K562 (cell line): ENCODE results near the gene SAT2. TPM values are rescaled to one million over a fixed set of nuclear protein-coding genes. Genes with fewer than 3 reads are reported as not detected.

Experiments used
- CBFA2T2 ChIP-seq: fragments of 450-650 bp; conservative IDR thresholded peaks from 2 replicates; pipeline ENCODE4 v1.6.1; 2017; ENCODE audit warnings: mild to moderate bottlenecking
- CBX1 ChIP-seq: sonication (generic); IDR thresholded peaks from 2 replicates; pipeline ENCODE4 v1.6.1; 2016; ENCODE audit warnings: antibody characterized with exemption, low read depth, mild to moderate bottlenecking
- CC2D1A ChIP-seq: fragments of 450-650 bp; IDR thresholded peaks from 2 replicates; pipeline ENCODE4 v1.6.1; 2017; ENCODE audit warnings: mild to moderate bottlenecking
- HEY1 ChIP-seq: fragments of 250-450 bp; sonication (Bioruptor Pico); IDR thresholded peaks from 2 replicates; pipeline ENCODE4 v1.5.0; 2020; ENCODE audit warnings: mild to moderate bottlenecking, moderate library complexity, borderline replicate concordance
- HLTF ChIP-seq: fragments of 450-650 bp; IDR thresholded peaks from 2 replicates; pipeline ENCODE4 v1.6.1; 2016
- PTTG1 ChIP-seq: fragments of 450-650 bp; IDR thresholded peaks from 2 replicates; pipeline ENCODE4 v1.6.1; 2016; ENCODE audit warnings: low read depth, mild to moderate bottlenecking, missing genetic modification characterization, missing compliant biosample characterization
- RBBP5 ChIP-seq: fragments of 200-600 bp; sonication (generic); IDR thresholded peaks from 2 replicates; pipeline ENCODE4 v1.6.1; 2012; ENCODE audit warnings: borderline replicate concordance, mild to moderate bottlenecking, low read length, control low read depth, inconsistent platforms; ENCODE audit not compliant: insufficient read depth, poor library complexity, severe bottlenecking
- RNF2 ChIP-seq: sonication (generic); IDR thresholded peaks from 2 replicates; pipeline ENCODE4 v1.6.1; 2016
- SPI1 ChIP-seq: IDR thresholded peaks from 2 replicates; pipeline ENCODE4 v1.6.1; 2011; ENCODE audit warnings: low read depth, low read length, control low read depth, borderline replicate concordance
- STAT5A ChIP-seq: IDR thresholded peaks from 2 replicates; pipeline ENCODE4 v1.6.1; 2012; ENCODE audit warnings: low read length, inconsistent platforms, borderline replicate concordance
- SUPT5H ChIP-seq: fragments of 450-650 bp; IDR thresholded peaks from 2 replicates; pipeline ENCODE4 v1.6.1; 2016
- TCF7 ChIP-seq: sonication (generic); IDR thresholded peaks from 2 replicates; pipeline ENCODE4 v1.6.1; 2016; ENCODE audit warnings: antibody characterized with exemption, borderline replicate concordance
- TCF7L2 ChIP-seq: fragments of 150-350 bp; IDR thresholded peaks from 2 replicates; pipeline ENCODE4 v1.6.1; 2016; ENCODE audit warnings: low read depth, mild to moderate bottlenecking, low read length, moderate library complexity
- ZNF551 ChIP-seq: fragments of 250-450 bp; sonication (Bioruptor Pico); IDR thresholded peaks from 2 replicates; pipeline ENCODE4 v1.5.0; 2021; ENCODE audit warnings: mild to moderate bottlenecking, moderate library complexity
- ZNF57 ChIP-seq: fragments of 450-650 bp; formaldehyde crosslinking; IDR thresholded peaks from 2 replicates; pipeline ENCODE4 v1.4.0; 2020; ENCODE audit warnings: mild to moderate bottlenecking, moderate library complexity
- ZNF707 ChIP-seq: fragments of 250-450 bp; sonication (Bioruptor Pico); conservative IDR thresholded peaks from 2 replicates; pipeline ENCODE4 v1.8.0; 2022; ENCODE audit warnings: inconsistent platforms, mild to moderate bottlenecking, moderate library complexity
- polyA plus RNA-seq, 8 experiments: library from polyadenylated mRNA; depleted of rRNA in 4 of 8; stranded (reverse) in 5 of 8; unstranded in 3 of 8; fragments of >200 nt; fragmentation: Nextera tagmentation in 2 of 8; fragmentation: Illumina TruSeq in 1 of 8; extraction: Ambion mirVana in 2 of 8; extraction: Trizol in 1 of 8; gene quantifications; 2 replicates each; pipeline versions ENCODE4 v1.2.1 to v1.2.3, GENCODE V29; 2011 to 2014; ENCODE audit warnings: inconsistent platforms in 1 of 8, missing spikeins in 1 of 8
- total RNA-seq, 7 experiments: library from RNA; depleted of rRNA in 6 of 7; stranded (reverse); fragments of >200 nt in 6 of 7; fragmentation: Illumina TruSeq in 2 of 7; extraction: Trizol in 2 of 7; gene quantifications; 2 replicates each; pipeline versions ENCODE4 v1.2.1 to v1.2.3, GENCODE V29; 2011 to 2021; ENCODE audit warnings: low replicate concordance in 1 of 7
- TF ChIP-seq, protein P1 (sequence below): fragments of 450-650 bp; IDR thresholded peaks from 2 replicates; pipeline ENCODE4 v1.6.1; 2016; ENCODE audit warnings: low read depth, mild to moderate bottlenecking, moderate library complexity
- TF ChIP-seq, protein P2 (sequence below): fragments of 450-650 bp; IDR thresholded peaks from 2 replicates; pipeline ENCODE4 v1.6.1; 2017; ENCODE audit warnings: antibody characterized with exemption
- TF ChIP-seq, protein P3 (sequence below): fragments of 450-650 bp; formaldehyde crosslinking; IDR thresholded peaks from 2 replicates; pipeline ENCODE4 v1.4.0; 2020; ENCODE audit warnings: mild to moderate bottlenecking, moderate library complexity
- TF ChIP-seq, protein P4 (sequence below): fragments of 250-450 bp; sonication (Bioruptor Pico); IDR thresholded peaks from 2 replicates; pipeline ENCODE4 v1.4.0; 2020
- TF ChIP-seq, protein P5 (sequence below): IDR thresholded peaks from 2 replicates; pipeline ENCODE4 v1.6.1; 2011; ENCODE audit not compliant: insufficient read length; ENCODE audit errors: extremely low read depth
- TF ChIP-seq, protein P6 (sequence below): fragments of 450-650 bp; IDR thresholded peaks from 2 replicates; pipeline ENCODE4 v1.6.1; 2016

SAT2 gene
- total and polyA plus RNA-seq, 9 of the 15 experiments (the other 6 are each of a cell fraction or from before 2014, with no cell fraction given): 2.0 to 8.0 (median 5.3) TPM

DNA sequence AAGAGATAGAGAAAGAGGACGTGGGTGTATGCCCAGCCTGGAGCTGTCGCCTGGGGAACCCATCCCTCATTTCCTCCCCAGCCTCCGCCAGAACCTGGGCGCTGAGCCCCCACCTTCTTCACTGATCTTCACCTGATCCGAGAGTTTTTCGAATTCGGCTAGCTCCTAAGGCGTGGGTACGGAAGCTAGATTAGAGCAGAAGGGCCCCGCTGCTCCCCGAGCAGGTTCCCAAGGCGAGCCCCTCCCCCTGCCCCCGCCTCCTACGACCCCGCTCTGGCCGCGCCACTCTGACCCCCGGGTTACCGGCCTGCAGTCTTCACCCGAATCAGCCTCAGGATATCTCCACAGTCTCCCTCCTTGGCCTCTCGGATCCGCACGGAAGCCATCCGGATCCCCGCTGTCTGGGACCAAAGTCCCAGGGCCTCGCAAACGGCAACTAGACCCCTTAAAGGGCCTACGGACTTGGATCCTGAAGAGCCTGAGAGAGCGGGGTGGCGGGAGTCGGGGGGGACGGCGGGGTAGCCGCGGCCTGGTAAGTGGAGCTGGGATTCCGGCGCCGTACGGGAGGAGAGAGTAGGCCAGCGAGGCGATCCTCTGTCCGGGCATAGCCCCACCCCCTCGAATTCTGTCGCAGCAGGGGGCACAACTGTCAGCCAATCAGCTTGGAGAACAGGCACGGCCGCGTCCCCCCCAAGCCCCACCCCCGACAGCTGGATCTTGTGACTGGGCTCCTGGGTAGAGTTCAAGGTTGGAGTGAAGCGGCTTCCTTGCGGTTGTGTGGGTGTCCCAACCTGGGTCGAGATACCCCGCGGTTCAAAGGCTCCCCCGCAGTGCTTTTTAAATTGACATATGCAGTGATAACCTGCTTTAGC lies at the start of gene SAT2 (continued):
- TF ChIP-seq TCF7L2 (no peak), SUPT5H (0 out of 2 replicates have a peak, but pooled peaks have one; percentile 22), HEY1 (CRISPR knock-in tag) (no peak), CBX1 (no peak), CBFA2T2 (0 out of 2 replicates have a peak, but pooled peaks have one; percentile 39), ZNF707 (CRISPR knock-in tag) (no peak), ZNF551 (no peak), STAT5A (peak; percentile 24; the same call in 1 of the 2 replicates), HLTF (no peak), TCF7 (0 out of 2 replicates have a peak, but pooled peaks have one; percentile 73), ZNF57 (CRISPR knock-in tag) (no peak), RBBP5 (peak; percentile 26), RNF2 (peak; percentile 41; the same call in 1 of the 2 replicates), PTTG1 (tag) (no peak), CC2D1A (peak; percentile 77), SPI1 (no peak)
- TF ChIP-seq, protein P1, sequence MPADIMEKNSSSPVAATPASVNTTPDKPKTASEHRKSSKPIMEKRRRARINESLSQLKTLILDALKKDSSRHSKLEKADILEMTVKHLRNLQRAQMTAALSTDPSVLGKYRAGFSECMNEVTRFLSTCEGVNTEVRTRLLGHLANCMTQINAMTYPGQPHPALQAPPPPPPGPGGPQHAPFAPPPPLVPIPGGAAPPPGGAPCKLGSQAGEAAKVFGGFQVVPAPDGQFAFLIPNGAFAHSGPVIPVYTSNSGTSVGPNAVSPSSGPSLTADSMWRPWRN: peak; percentile 39; the same call in 1 of the 2 replicates
- TF ChIP-seq, protein P2, sequence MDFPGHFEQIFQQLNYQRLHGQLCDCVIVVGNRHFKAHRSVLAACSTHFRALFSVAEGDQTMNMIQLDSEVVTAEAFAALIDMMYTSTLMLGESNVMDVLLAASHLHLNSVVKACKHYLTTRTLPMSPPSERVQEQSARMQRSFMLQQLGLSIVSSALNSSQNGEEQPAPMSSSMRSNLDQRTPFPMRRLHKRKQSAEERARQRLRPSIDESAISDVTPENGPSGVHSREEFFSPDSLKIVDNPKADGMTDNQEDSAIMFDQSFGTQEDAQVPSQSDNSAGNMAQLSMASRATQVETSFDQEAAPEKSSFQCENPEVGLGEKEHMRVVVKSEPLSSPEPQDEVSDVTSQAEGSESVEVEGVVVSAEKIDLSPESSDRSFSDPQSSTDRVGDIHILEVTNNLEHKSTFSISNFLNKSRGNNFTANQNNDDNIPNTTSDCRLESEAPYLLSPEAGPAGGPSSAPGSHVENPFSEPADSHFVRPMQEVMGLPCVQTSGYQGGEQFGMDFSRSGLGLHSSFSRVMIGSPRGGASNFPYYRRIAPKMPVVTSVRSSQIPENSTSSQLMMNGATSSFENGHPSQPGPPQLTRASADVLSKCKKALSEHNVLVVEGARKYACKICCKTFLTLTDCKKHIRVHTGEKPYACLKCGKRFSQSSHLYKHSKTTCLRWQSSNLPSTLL: 0 out of 2 replicates have a peak, but pooled peaks have one; percentile 41
- TF ChIP-seq, protein P3, sequence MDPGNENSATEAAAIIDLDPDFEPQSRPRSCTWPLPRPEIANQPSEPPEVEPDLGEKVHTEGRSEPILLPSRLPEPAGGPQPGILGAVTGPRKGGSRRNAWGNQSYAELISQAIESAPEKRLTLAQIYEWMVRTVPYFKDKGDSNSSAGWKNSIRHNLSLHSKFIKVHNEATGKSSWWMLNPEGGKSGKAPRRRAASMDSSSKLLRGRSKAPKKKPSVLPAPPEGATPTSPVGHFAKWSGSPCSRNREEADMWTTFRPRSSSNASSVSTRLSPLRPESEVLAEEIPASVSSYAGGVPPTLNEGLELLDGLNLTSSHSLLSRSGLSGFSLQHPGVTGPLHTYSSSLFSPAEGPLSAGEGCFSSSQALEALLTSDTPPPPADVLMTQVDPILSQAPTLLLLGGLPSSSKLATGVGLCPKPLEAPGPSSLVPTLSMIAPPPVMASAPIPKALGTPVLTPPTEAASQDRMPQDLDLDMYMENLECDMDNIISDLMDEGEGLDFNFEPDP: no peak
- TF ChIP-seq, protein P4, sequence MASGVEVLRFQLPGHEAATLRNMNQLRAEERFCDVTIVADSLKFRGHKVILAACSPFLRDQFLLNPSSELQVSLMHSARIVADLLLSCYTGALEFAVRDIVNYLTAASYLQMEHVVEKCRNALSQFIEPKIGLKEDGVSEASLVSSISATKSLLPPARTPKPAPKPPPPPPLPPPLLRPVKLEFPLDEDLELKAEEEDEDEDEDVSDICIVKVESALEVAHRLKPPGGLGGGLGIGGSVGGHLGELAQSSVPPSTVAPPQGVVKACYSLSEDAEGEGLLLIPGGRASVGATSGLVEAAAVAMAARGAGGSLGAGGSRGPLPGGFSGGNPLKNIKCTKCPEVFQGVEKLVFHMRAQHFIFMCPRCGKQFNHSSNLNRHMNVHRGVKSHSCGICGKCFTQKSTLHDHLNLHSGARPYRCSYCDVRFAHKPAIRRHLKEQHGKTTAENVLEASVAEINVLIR: no peak
- TF ChIP-seq, protein P5, sequence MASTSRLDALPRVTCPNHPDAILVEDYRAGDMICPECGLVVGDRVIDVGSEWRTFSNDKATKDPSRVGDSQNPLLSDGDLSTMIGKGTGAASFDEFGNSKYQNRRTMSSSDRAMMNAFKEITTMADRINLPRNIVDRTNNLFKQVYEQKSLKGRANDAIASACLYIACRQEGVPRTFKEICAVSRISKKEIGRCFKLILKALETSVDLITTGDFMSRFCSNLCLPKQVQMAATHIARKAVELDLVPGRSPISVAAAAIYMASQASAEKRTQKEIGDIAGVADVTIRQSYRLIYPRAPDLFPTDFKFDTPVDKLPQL: no peak
- TF ChIP-seq, protein P6, sequence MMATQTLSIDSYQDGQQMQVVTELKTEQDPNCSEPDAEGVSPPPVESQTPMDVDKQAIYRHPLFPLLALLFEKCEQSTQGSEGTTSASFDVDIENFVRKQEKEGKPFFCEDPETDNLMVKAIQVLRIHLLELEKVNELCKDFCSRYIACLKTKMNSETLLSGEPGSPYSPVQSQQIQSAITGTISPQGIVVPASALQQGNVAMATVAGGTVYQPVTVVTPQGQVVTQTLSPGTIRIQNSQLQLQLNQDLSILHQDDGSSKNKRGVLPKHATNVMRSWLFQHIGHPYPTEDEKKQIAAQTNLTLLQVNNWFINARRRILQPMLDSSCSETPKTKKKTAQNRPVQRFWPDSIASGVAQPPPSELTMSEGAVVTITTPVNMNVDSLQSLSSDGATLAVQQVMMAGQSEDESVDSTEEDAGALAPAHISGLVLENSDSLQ: peak; percentile 71
